A549 (cell line): ENCODE measurements around the gene SHC2.

Source experiments
- CBX2 ChIP-seq: fragments of 200-600 bp; sonication (generic); IDR thresholded peaks from 2 replicates; pipeline ENCODE4 v1.6.1; 2016; ENCODE audit warnings: low read depth, mild to moderate bottlenecking, borderline replicate concordance
- CHD2 ChIP-seq: fragments of 150-350 bp; IDR thresholded peaks from 2 replicates; pipeline ENCODE4 v1.6.1; 2014; ENCODE audit warnings: low read length; ENCODE audit not compliant: partially characterized antibody
- CTCF ChIP-seq: fragments of >200 bp; sonication (Bioruptor Twin); formaldehyde crosslinking; IDR thresholded peaks from 3 replicates; pipeline ENCODE4 v1.5.1; 2016
- E2F6 ChIP-seq: IDR thresholded peaks from 2 replicates; pipeline ENCODE4 v1.6.1; 2012; ENCODE audit warnings: low read depth, borderline replicate concordance
- EP300 ChIP-seq, 2 experiments: fragments of >200 bp; sonication (Bioruptor Twin); formaldehyde crosslinking; IDR thresholded peaks; 2 replicates in 1 of 2; 3 replicates in 1 of 2; pipeline ENCODE4 v1.6.1; 2016 to 2017
- MAX ChIP-seq: IDR thresholded peaks from 2 replicates; pipeline ENCODE4 v1.6.1; 2012
- POLR2A ChIP-seq: IDR thresholded peaks from 2 replicates; pipeline ENCODE4 v1.6.1; 2012; ENCODE audit warnings: mild to moderate bottlenecking, low read length
- RAD21 ChIP-seq, 2 experiments: fragments of >200 bp in 1 of 2; sonication (Bioruptor Twin) in 1 of 2; formaldehyde crosslinking in 1 of 2; IDR thresholded peaks in 1 of 2; conservative IDR thresholded peaks in 1 of 2; 2 replicates in 1 of 2; 3 replicates in 1 of 2; pipeline ENCODE4 v1.6.1; 2012 to 2018; ENCODE audit warnings: inconsistent platforms in 1 of 2
- REST ChIP-seq: fragments of 200-600 bp; sonication (generic); IDR thresholded peaks from 2 replicates; pipeline ENCODE4 v1.6.1; 2016; ENCODE audit warnings: antibody characterized with exemption, mild to moderate bottlenecking, moderate library complexity
- SMC3 ChIP-seq: fragments of >200 bp; sonication (Bioruptor Twin); formaldehyde crosslinking; IDR thresholded peaks from 3 replicates; pipeline ENCODE4 v1.6.1; 2018; ENCODE audit warnings: inconsistent platforms
- SREBF2 ChIP-seq: fragments of 450-650 bp; IDR thresholded peaks from 2 replicates; pipeline ENCODE4 v1.6.1; 2014; ENCODE audit warnings: mild to moderate bottlenecking, moderate library complexity
- ZFP36 ChIP-seq: fragments of 450-650 bp; IDR thresholded peaks from 2 replicates; pipeline ENCODE4 v1.6.1; 2014; ENCODE audit warnings: borderline replicate concordance; ENCODE audit not compliant: partially characterized antibody
- ZNF302 ChIP-seq: fragments of 250-450 bp; sonication (Bioruptor Pico); IDR thresholded peaks from 2 replicates; pipeline ENCODE4 v1.9.0; 2021; ENCODE audit warnings: inconsistent platforms, mild to moderate bottlenecking, moderate library complexity
- ZSCAN20 ChIP-seq: fragments of 250-450 bp; sonication (Bioruptor Pico); IDR thresholded peaks from 2 replicates; pipeline ENCODE4 v1.8.0; 2022; ENCODE audit warnings: mild to moderate bottlenecking, moderate library complexity

GRCh38 chr19:367963-368629, 92.7 kb downstream of the SHC2 start:
- TF ChIP-seq CTCF (no peak), SREBF2 (no peak), E2F6 (no peak), ZNF302 (CRISPR knock-in tag) (no peak), RAD21 (conservative IDR thresholded peaks at IDR 0.05 in 1 of 2, IDR thresholded peaks at IDR 0.05 in 1 of 2) (no peak), CHD2 (no peak), POLR2A (no peak), ZSCAN20 (CRISPR knock-in tag) (no peak), SMC3 (no peak), REST (no peak), EP300 (IDR thresholded peaks at IDR 0.05) (no peak), CBX2 (no peak), ZFP36 (no peak), MAX (no peak)
